ENCODE results near the gene HUS1B. TPM values are rescaled to one million over a fixed set of nuclear protein-coding genes. Genes with fewer than 3 reads are reported as not detected.
"Not testable (repeated sequence)": the region's sequence is repeated elsewhere in the genome, so short reads cannot be mapped to it uniquely, and the experiment has no call there.

HUS1B gene
- total RNA-seq, 6 experiments from 2014 or later, result 0.21 to 0.34 (median 0.28) TPM; not detected in 2

GRCh38 chr6:677919-678318 is 21.0 kb upstream of the HUS1B start:
- DNase-seq, result no peak
- peaks cover 30% of the 10 kb centered on the region for H3K4me1 Mint-ChIP-seq (ENCODE audit: low read depth)
- no peaks in the 10 kb centered on the region for H3K36me3 Mint-ChIP-seq (ENCODE audit: low read depth)
- no peak overlapping the region for H3K27ac Mint-ChIP-seq
- H3K27me3 Mint-ChIP-seq (ENCODE audit: insufficient read depth), result no peaks in the 10 kb centered on the region; the same call in 1 of the 2 replicates
- H3K9me3 Mint-ChIP-seq, result no peaks in the 10 kb centered on the region
- TF ChIP-seq, protein P1, sequence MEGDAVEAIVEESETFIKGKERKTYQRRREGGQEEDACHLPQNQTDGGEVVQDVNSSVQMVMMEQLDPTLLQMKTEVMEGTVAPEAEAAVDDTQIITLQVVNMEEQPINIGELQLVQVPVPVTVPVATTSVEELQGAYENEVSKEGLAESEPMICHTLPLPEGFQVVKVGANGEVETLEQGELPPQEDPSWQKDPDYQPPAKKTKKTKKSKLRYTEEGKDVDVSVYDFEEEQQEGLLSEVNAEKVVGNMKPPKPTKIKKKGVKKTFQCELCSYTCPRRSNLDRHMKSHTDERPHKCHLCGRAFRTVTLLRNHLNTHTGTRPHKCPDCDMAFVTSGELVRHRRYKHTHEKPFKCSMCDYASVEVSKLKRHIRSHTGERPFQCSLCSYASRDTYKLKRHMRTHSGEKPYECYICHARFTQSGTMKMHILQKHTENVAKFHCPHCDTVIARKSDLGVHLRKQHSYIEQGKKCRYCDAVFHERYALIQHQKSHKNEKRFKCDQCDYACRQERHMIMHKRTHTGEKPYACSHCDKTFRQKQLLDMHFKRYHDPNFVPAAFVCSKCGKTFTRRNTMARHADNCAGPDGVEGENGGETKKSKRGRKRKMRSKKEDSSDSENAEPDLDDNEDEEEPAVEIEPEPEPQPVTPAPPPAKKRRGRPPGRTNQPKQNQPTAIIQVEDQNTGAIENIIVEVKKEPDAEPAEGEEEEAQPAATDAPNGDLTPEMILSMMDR (IDR thresholded peaks at IDR 0.05), result no peak
- H3K4me3 Mint-ChIP-seq, result no peak overlapping the region

DNA sequence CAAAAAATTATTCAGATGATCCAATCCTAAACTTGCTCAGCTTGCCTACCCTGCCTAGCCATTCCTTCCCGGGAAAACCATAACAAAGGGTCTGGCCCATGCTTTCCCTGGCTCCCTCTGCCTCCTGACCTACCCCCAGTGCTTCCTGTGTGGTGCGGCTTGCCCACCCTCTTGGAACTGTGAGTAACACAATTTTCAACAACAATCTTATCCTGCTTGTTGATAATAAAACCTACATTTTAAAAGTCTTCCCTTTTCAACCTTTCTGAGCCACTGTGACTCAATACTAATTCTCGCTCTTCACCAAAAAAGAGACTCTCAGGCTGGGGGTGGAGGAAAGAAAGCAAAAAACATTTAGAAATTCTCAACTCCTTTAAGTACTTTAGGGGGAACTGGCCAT is 18.1 kb upstream of the HUS1B start:
- no peak for DNase-seq
- TF ChIP-seq, protein P1 (IDR thresholded peaks at IDR 0.05), result no peak
- Mint-ChIP-seq H3K4me3 (no peak overlapping the region), H3K9me3 (no peaks in the 10 kb centered on the region), H3K4me1 (ENCODE audit: low read depth) (peaks cover under 1% of the 10 kb centered on the region), H3K27ac (no peak overlapping the region), H3K27me3 (ENCODE audit: insufficient read depth) (no peaks in the 10 kb centered on the region; the same call in 1 of the 2 replicates), H3K36me3 (ENCODE audit: low read depth) (peaks cover 8% of the 10 kb centered on the region; the same call in 1 of the 2 replicates)

- no peak overlapping the region for H3K4me3 Mint-ChIP-seq
- no peaks in the 10 kb centered on the region for H3K9me3 Mint-ChIP-seq
- no peaks in the 10 kb centered on the region for H3K4me1 Mint-ChIP-seq (ENCODE audit: low read depth)
- peaks cover 8% of the 10 kb centered on the region; the same call in 1 of the 2 replicates for H3K36me3 Mint-ChIP-seq (ENCODE audit: low read depth)
- TF ChIP-seq, protein P1 (IDR thresholded peaks at IDR 0.05), result no peak
- H3K27me3 Mint-ChIP-seq (ENCODE audit: insufficient read depth), result no peaks in the 10 kb centered on the region; the same call in 1 of the 2 replicates
- no peak overlapping the region for H3K27ac Mint-ChIP-seq
- DNase-seq, result no peak
Measured at GRCh38 chr6:674406-674805, 17.5 kb upstream of the HUS1B start.

DNA sequence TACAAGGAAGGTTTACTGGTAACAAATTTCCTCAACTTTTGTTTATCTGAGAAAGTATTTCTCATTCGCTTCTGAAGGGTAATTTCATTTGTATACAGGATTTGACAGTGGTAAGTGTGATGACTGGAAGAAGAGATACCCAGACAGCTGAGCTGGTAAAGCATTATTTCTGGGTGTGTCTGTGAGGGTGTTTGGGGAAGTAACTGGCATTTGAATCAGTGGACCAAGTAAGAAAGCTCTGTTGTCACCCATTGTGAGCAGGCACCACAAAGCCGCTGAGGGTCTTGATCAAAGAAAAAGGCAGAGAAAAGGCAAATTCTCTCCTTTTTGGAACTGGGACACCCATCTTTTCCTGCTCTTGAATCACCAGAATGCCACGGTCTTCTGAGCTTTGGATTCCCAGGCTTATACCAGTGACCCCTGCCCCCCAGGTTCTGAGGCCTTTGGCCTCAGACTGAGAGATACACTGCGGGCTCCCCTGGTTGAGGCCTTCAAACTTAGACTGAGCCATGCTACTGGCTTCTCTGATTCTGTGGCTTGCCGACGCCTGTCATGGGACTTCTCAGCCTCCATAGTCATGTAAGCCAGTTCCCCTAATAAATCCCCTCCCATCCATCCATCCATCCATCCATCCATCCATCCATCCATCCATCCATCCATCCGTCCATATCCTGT is 10.5 kb upstream of the HUS1B start:
- H3K4me3 Mint-ChIP-seq, result no peak overlapping the region
- TF ChIP-seq, protein P1 (IDR thresholded peaks at IDR 0.05), result no peak
- no peak overlapping the region for H3K27ac Mint-ChIP-seq
- peaks cover 22% of the 10 kb centered on the region; the same call in 1 of the 2 replicates for H3K36me3 Mint-ChIP-seq (ENCODE audit: low read depth)
- H3K27me3 Mint-ChIP-seq (ENCODE audit: insufficient read depth), result no peaks in the 10 kb centered on the region
- H3K4me1 Mint-ChIP-seq (ENCODE audit: low read depth), result no peaks in the 10 kb centered on the region
- no peak for DNase-seq
- H3K9me3 Mint-ChIP-seq, result no peaks in the 10 kb centered on the region

DNA sequence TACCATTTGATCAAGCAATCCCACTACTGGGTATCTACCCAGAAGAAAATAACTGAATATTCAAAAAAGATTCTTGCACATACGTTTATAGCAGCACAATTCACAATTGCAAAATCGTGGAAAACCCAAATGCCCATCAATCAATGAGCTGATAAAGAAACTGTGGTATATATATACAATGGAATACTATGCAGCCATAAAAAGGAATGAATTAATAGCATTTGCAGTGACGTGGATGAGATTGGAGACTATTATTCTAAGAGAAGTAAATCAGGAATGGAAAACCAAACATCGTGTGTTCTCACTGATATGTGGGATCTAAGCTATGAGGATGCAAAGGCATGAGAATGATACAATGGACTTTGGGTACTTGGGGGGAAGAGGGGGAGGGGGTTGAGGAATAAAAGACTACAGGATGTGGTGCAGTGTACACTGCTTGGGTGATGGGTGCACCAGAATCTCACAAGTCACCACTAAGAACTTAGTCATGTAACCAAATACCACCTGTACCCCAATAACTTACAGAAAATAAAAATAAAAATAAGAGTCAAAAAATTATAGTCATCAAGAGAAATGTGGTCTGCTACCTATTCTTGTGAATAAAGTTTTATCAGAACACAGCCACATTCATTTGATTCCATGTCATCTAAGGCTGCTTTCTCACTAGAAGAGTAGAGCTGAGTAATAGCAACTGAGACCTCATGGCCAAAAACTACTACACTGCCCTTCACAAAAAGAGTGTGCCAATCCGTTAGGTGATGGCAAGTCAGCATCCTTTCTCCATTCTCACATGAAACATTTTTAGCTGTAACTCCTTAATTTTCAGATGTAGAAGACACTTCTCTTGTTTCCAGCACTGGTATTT is 8.7 kb upstream of the HUS1B start:
- Mint-ChIP-seq H3K9me3 (no peaks in the 10 kb centered on the region), H3K4me1 (ENCODE audit: low read depth) (peaks cover 3% of the 10 kb centered on the region), H3K4me3 (no peak overlapping the region), H3K27ac (no peak overlapping the region), H3K27me3 (ENCODE audit: insufficient read depth) (no peaks in the 10 kb centered on the region), H3K36me3 (ENCODE audit: low read depth) (peaks cover 17% of the 10 kb centered on the region; the same call in 1 of the 2 replicates)
- TF ChIP-seq, protein P1 (IDR thresholded peaks at IDR 0.05), result no peak
- no peak for DNase-seq

GRCh38 chr6:663788-664187 is 6.9 kb upstream of the HUS1B start:
- not testable (repeated sequence) for DNase-seq; H3K4me3 Mint-ChIP-seq; H3K9me3 Mint-ChIP-seq; H3K27me3 Mint-ChIP-seq (ENCODE audit: insufficient read depth); H3K27ac Mint-ChIP-seq
- H3K4me1 Mint-ChIP-seq (ENCODE audit: low read depth), result peaks cover 16% of the 10 kb centered on the region
- H3K36me3 Mint-ChIP-seq (ENCODE audit: low read depth), result peaks cover 15% of the 10 kb centered on the region; the same call in 1 of the 2 replicates

Measured in HFFc6 (cell line).